BLaER1 treated with 17β-estradiol and CSF1 and Interleukin-3, amounts not matched to agents 10 nM and 100 nM (cell line): Measurements from ENCODE around the gene RBM23.

Experiments
- H3K27ac ChIP-seq, 11 experiments: shearing (Covaris generic); formaldehyde crosslinking; 2 replicates each; pipeline ENCODE4 v1.8.1; 2022
- H3K27me3 ChIP-seq, 11 experiments: shearing (Covaris generic); formaldehyde crosslinking; 2 replicates each; pipeline ENCODE4 v1.8.1; 2022
- H3K36me3 ChIP-seq, 11 experiments: shearing (Covaris generic); formaldehyde crosslinking; 2 replicates each; pipeline ENCODE4 v1.8.1; 2022
- H3K4me1 ChIP-seq, 10 experiments: shearing (Covaris generic); formaldehyde crosslinking; 2 replicates each; pipeline ENCODE4 v1.8.1; 2022
- H3K4me2 ChIP-seq, 11 experiments: shearing (Covaris generic); formaldehyde crosslinking; 2 replicates each; pipeline ENCODE4 v1.8.1; 2022
- H3K4me3 ChIP-seq, 10 experiments: shearing (Covaris generic); formaldehyde crosslinking; 2 replicates each; pipeline ENCODE4 v1.8.1; 2022
- H3K9ac ChIP-seq, 11 experiments: shearing (Covaris generic); formaldehyde crosslinking; 2 replicates each; pipeline ENCODE4 v1.8.1; 2022
- H3K9me3 ChIP-seq, 11 experiments: shearing (Covaris generic); formaldehyde crosslinking; replicated peaks in 1 of 11; 2 replicates each; pipeline ENCODE4 v1.8.1; 2022
- H4K20me1 ChIP-seq, 11 experiments: shearing (Covaris generic); formaldehyde crosslinking; 2 replicates each; pipeline ENCODE4 v1.8.1; 2022
- Cebpa-rat ChIP-seq, 11 experiments: shearing (Covaris generic); IDR thresholded peaks; 2 replicates each; pipeline ENCODE4 v1.8.1; 2022

The RBM23 gene

GRCh38 chr14:22886500-22887259 is 32.3 kb downstream of the RBM23 start:
- Histone ChIP-seq H3K4me3 (peak overlapping the region; percentile 37 to 70 (median 54)), H3K27me3 (peaks cover 0 to 14% (median 0%) of the 10 kb centered on the region in 11 experiments; a peak in 8 of 22 replicates), H3K9me3 (no peaks in the 10 kb centered on the region), H4K20me1 (peaks cover 0 to 7% (median 0%) of the 10 kb centered on the region in 11 experiments; a peak in 1 of 22 replicates), H3K36me3 (no peaks in the 10 kb centered on the region), H3K4me2 (peak overlapping the region; percentile 72 to 98 (median 91)), H3K4me1 (peaks cover 57 to 90% (median 83%) of the 10 kb centered on the region in 10 experiments), H3K27ac (peak overlapping the region in 10 of 11 experiments; percentile 31 to 73 (median 54); a peak in 18 of 22 replicates), H3K9ac (peak overlapping the region; percentile 51 to 72 (median 67))
- TF ChIP-seq Cebpa-rat (IDR thresholded peaks at IDR 0.05) = no peak

GRCh38 chr14:22885975-22886374 is 33.0 kb downstream of the RBM23 start:
- 0 out of 22 replicates have a peak, but pooled peaks cover 0 to under 1% (median 0%) of the 10 kb centered on the region in 11 experiments for H3K36me3 ChIP-seq
- peaks cover 0 to 7% (median 0%) of the 10 kb centered on the region in 11 experiments; a peak in 2 of 22 replicates for H4K20me1 ChIP-seq
- H3K4me2 ChIP-seq = peak overlapping the region; percentile 72 to 98 (median 91)
- H3K27me3 ChIP-seq = peaks cover 0 to 14% (median 0%) of the 10 kb centered on the region in 11 experiments; a peak in 8 of 22 replicates
- no peak for TF ChIP-seq Cebpa-rat (IDR thresholded peaks at IDR 0.05)
- no peaks in the 10 kb centered on the region for H3K9me3 ChIP-seq
- peak overlapping the region in 3 of 10 experiments; percentile 37 to 70 (median 59); a peak in 1 of 20 replicates for H3K4me3 ChIP-seq
- peaks cover 59 to 90% (median 83%) of the 10 kb centered on the region in 10 experiments for H3K4me1 ChIP-seq
- peak overlapping the region in 2 of 11 experiments; percentile 62 to 64; a peak in 1 of 22 replicates for H3K9ac ChIP-seq
- no peak overlapping the region for H3K27ac ChIP-seq

GRCh38 chr14:22884738-22885523 is 34.0 kb downstream of the RBM23 start:
- peak overlapping the region; percentile 18 to 91 (median 72); a peak in 20 of 22 replicates for H3K4me2 ChIP-seq
- H3K4me1 ChIP-seq = peaks cover 59 to 84% (median 80%) of the 10 kb centered on the region in 10 experiments
- no peaks in the 10 kb centered on the region for H3K9me3 ChIP-seq
- peaks cover 0 to 14% (median 0%) of the 10 kb centered on the region in 11 experiments; a peak in 8 of 22 replicates for H3K27me3 ChIP-seq
- no peak for TF ChIP-seq Cebpa-rat (IDR thresholded peaks at IDR 0.05)
- H3K4me3 ChIP-seq = no peak overlapping the region
- peaks cover 0 to 7% (median 0%) of the 10 kb centered on the region in 11 experiments; a peak in 3 of 22 replicates for H4K20me1 ChIP-seq
- peak overlapping the region in 1 of 11 experiments; percentile 12; a peak in 1 of 22 replicates for H3K9ac ChIP-seq
- no peak overlapping the region for H3K27ac ChIP-seq
- peaks cover 0 to 4% (median 0%) of the 10 kb centered on the region in 11 experiments; a peak in 4 of 22 replicates for H3K36me3 ChIP-seq

GRCh38 chr14:22884076-22884737 is 34.7 kb downstream of the RBM23 start:
- H3K4me3 ChIP-seq = no peak overlapping the region
- no peaks in the 10 kb centered on the region for H3K9me3 ChIP-seq
- H4K20me1 ChIP-seq = peaks cover 0 to 9% (median 0%) of the 10 kb centered on the region in 11 experiments; a peak in 3 of 22 replicates
- H3K27ac ChIP-seq = no peak overlapping the region
- H3K4me1 ChIP-seq = peaks cover 59 to 77% (median 74%) of the 10 kb centered on the region in 10 experiments
- peak overlapping the region; percentile 18 to 91 (median 72); a peak in 21 of 22 replicates for H3K4me2 ChIP-seq
- peaks cover 0 to 10% (median 5%) of the 10 kb centered on the region in 11 experiments; a peak in 13 of 22 replicates for H3K36me3 ChIP-seq
- TF ChIP-seq Cebpa-rat (IDR thresholded peaks at IDR 0.05) = no peak
- H3K9ac ChIP-seq = peak overlapping the region in 2 of 11 experiments; percentile 22 to 23; a peak in 1 of 22 replicates
- peaks cover 0 to 14% (median 0%) of the 10 kb centered on the region in 11 experiments; a peak in 8 of 22 replicates for H3K27me3 ChIP-seq

GRCh38 chr14:22883173-22883976 is 35.6 kb downstream of the RBM23 start, which contains the start of gene REM2:
Gene REM2, plus strand, starts transcription at chr14:22883222. Its CDS starts 66 bp downstream, at chr14:22883288.
- no peak for TF ChIP-seq Cebpa-rat (IDR thresholded peaks at IDR 0.05)
- peak within 1 kb of the TSS; percentile 25 to 91 (median 72) for H3K4me2 ChIP-seq

GRCh38 chr14:22882529-22883172 is 36.3 kb downstream of the RBM23 start:
- Histone ChIP-seq H3K36me3 (peaks cover 8 to 26% (median 21%) of the 10 kb centered on the region in 11 experiments), H3K4me3 (no peak overlapping the region), H3K4me2 (peak overlapping the region in 10 of 11 experiments; percentile 0 to 87 (median 48); a peak in 19 of 22 replicates), H4K20me1 (peaks cover 0 to 23% (median 0%) of the 10 kb centered on the region in 11 experiments; a peak in 5 of 22 replicates), H3K9me3 (no peaks in the 10 kb centered on the region), H3K4me1 (peaks cover 48 to 68% (median 59%) of the 10 kb centered on the region in 10 experiments), H3K27me3 (peaks cover 0 to 14% (median 0%) of the 10 kb centered on the region in 11 experiments; a peak in 8 of 22 replicates), H3K9ac (peak overlapping the region in 5 of 11 experiments; percentile 5 to 30 (median 25); a peak in 3 of 22 replicates), H3K27ac (no peak overlapping the region)
- no peak for TF ChIP-seq Cebpa-rat (IDR thresholded peaks at IDR 0.05)

More at GRCh38 chr14:22883173-22883976, 35.6 kb downstream of the RBM23 start, which contains the start of gene REM2:
- Histone ChIP-seq H3K4me3 (no peak within 1 kb of the TSS), H4K20me1 (peaks cover 0 to 16% (median 0%) of the 10 kb centered on the region in 11 experiments; a peak in 5 of 22 replicates), H3K4me1 (peaks cover 55 to 74% (median 67%) of the 10 kb centered on the region in 10 experiments), H3K36me3 (peaks cover 1 to 19% (median 14%) of the 10 kb centered on the region in 11 experiments), H3K27me3 (peaks cover 0 to 14% (median 0%) of the 10 kb centered on the region in 11 experiments; a peak in 8 of 22 replicates), H3K9me3 (no peaks in the 10 kb centered on the region), H3K9ac (peak within 1 kb of the TSS in 7 of 11 experiments; percentile 5 to 41 (median 23); a peak in 5 of 22 replicates), H3K27ac (no peak within 1 kb of the TSS)
